Effector CD8-positive, alpha-beta T cell (primary cell): ENCODE data around the gene AFAP1L2.

Source experiments
- DNase-seq: peaks from one replicate; lab custom pipeline; 2025; lab: John Stamatoyannopoulos, UW

The AFAP1L2 gene

GRCh38 chr10:114288424-114289095, 115.7 kb downstream of the AFAP1L2 start:
- no peak for DNase-seq

DNA sequence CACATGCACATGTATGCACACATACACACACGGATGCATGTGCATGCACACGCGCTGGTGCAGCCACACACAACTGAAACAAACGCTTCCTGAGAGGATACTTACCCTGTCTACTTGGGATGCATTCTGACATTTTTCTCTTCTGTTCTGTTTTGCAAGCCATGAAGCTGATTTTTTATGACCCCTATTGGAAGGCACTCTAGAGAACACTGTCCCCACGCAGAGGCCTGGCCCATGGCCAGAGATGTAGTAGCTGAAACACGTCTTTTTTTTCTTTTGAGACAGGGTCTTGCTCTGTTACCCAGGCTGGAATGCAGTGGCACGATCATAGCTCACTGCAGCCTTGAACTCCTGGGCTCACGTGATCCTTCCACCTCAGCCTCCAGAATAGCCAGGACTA, 117.4 kb downstream of the AFAP1L2 start:
- DNase-seq = no peak

DNA sequence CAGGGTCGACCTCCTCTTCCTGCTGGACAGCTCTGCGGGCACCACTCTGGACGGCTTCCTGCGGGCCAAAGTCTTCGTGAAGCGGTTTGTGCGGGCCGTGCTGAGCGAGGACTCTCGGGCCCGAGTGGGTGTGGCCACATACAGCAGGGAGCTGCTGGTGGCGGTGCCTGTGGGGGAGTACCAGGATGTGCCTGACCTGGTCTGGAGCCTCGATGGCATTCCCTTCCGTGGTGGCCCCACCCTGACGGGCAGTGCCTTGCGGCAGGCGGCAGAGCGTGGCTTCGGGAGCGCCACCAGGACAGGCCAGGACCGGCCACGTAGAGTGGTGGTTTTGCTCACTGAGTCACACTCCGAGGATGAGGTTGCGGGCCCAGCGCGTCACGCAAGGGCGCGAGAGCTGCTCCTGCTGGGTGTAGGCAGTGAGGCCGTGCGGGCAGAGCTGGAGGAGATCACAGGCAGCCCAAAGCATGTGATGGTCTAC, 118.3 kb downstream of the AFAP1L2 start:
- DNase-seq = no peak

GRCh38 chr10:114284346-114285071, 119.8 kb downstream of the AFAP1L2 start:
- no peak for DNase-seq

GRCh38 chr10:114283535-114284234, 120.6 kb downstream of the AFAP1L2 start:
- DNase-seq = no peak

DNA sequence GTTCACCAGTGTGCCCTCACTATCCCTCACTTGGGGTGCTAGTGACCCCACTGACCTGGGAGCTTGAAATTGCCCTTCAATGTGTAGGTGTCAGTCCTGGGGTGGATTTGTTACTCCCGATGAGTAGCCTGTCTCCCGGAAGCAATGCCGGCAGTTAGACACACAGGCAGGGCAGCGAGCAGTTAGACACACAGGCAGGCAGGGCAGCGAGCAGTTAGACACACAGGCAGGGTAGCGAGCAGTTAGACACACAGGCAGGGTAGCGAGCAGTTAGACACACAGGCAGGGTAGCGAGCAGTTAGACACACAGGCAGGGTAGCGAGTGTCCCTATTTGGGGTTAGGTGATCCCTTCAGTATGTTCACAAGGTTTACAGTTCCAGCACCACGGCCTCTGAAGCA, 121.2 kb downstream of the AFAP1L2 start:
- no peak for DNase-seq

- DNase-seq = no peak
Observed at GRCh38 chr10:114282526-114282925, 121.8 kb downstream of the AFAP1L2 start.

- DNase-seq = no peak
Observed at GRCh38 chr10:114281461-114281860, 122.8 kb downstream of the AFAP1L2 start.

GRCh38 chr10:114281006-114281405, 123.3 kb downstream of the AFAP1L2 start:
- no peak for DNase-seq

GRCh38 chr10:114279901-114280644, 124.2 kb downstream of the AFAP1L2 start:
- no peak for DNase-seq

GRCh38 chr10:114279289-114279688, 125.0 kb downstream of the AFAP1L2 start:
- DNase-seq = no peak

DNA sequence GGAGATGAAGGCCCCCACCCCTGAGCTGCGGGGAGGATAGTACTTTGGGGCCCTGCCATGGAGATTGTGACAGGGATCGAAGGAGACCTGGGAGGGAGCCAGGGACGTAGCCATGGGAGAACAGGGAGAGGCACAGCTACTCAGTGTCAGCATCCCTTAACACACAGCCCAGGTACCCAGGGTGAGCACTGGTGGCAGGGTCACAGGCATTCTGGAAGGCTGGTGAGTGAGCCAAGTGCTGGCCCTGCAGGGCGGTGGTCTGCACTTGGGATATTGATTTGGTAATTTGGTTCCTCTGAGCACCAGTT, 125.5 kb downstream of the AFAP1L2 start:
- DNase-seq = no peak

DNA sequence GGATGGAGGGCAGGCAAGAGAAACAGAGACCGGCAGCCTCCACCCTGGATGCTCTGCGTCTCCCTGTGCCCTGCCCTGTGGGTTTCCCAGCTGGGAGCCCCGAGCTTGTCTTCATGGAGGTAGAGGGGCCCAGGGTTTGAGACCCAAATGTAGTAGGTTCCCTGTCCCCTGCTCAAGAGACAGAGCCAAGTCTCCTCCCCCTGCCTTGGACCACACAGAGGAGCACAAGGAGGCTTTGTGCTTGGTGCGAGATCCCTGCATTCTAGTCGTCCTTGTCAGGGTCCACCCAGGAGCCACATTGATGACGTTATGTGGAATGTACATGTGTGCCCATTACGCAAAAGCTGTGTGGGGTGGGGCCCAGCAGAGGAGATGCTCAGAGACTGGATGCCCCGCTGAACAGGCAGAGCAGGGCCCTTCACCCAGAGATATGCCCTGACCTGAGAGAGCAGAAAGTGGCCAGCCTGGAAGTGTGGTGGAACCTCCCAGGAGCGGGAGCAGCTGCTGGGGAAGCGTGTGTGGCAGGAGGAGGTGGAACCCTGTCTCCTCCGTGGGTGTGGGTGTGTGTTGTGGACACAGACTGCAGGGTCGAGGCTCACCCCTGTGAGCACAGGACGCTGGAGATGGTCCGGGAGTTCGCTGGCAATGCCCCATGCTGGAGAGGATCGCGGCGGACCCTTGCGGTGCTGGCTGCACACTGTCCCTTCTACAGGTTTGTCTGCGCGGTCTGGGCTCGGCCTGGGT, 126.0 kb downstream of the AFAP1L2 start:
- DNase-seq = no peak

DNA sequence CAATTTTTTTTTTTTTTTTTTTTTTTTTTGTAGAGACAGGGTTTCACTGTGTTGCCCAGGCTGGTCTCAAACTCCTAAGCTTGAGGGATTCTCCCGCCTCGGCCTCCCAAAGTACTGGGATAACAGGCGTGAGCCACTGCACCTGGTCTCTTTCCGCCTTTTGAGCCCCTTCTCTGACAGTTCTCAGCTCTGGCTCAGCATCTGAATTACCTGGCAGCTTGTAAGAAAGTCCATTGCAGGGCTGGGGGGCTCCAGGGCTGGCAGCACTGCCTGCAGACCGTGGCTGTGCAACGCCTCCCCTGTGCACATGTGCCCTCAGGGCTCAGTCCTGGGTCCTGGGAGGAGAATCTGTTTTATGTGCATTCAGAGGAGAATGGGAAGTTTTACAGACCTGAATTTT, 127.6 kb downstream of the AFAP1L2 start:
- DNase-seq = no peak

DNA sequence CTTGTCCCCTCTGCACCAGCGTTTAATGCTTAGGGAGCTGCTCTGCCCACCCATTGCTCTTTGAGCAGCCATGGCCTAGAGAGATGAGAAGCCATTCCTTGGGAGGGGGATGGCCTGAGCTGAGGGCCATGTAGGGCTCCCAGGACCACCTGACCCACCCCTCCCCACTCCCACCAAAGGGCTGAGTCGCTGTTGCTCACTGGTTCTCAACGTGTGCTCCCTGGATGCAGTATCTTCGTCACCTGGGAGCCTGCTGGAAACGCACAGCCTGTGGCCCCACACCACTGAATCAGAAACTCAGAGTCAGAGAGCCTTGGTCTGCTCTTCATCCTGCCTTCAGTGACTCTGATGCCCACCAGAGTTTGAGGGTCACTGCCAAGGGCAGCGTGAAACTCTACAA, 128.2 kb downstream of the AFAP1L2 start:
- DNase-seq = no peak

DNA sequence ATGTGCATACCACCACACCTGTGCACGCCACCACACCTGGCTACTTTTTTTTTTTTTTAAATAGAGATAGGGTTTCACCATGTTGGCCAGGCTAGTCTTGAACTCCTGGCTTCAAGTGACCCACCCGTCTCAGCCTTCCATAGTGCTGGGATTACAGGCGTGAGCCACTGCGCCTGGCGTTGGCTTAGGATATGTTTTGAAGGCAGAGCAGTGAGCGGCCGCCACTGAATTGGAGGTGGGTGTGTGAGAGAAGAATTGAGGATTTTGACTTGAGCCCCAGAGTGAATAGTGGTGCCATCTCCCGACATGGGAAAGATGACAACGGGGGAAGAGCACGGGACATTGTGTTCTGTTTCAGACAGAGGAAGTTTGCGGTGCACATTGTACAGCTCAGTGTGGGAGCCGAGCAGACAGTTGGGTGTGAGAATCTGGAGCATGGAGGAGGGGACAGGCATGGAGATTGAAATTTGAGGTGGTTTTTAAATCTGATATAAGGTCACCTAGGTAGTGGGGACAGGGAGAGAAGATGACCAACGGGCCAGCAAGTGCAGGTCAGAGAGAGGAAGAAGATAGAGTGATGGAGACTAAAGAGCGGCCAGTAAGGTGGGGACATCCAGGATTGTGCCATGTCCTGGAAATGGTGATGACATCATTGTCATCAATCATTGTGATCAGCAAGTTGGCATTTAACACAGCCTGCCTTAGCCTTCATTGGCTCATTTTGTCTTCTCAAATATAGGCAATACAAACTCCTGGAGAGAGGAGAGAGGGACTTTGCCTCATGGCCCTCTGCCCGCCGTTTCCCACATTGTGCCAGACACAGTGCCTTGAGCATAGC, 129.5 kb downstream of the AFAP1L2 start:
- DNase-seq = no peak

DNA sequence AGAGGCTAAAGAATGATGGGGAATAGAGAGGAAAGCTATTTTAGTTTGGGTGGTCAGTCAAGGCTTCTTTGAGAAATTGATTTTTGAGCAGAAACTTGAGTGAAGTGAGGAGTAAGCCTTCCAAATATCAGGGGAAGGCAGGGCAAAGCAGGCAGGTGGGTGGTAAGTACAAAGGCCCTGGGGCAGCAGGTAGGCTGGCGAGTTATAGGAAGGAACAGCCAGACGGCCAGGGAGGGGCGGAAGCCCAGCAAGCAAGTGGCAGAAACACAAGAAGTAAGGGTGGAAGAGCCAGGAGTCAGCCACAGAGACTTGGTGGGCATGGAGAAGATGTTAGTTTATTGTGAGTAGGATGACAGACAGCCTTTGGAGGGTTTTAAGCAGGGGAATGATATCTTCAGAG, 130.4 kb downstream of the AFAP1L2 start:
- DNase-seq = no peak

DNA sequence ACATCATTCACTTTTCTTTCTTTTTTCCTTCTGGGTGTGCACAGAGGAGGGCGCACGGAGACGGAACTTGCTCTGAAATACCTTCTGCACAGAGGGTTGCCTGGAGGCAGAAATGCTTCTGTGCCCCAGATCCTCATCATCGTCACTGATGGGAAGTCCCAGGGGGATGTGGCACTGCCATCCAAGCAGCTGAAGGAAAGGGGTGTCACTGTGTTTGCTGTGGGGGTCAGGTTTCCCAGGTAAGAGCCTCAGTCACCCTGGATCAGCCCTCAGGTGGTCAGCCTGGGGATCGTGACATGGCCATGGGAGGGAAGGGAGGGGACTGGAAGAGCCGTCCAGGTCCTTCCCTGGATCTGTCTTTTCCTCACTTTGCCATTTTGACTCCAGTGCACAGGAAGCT, 131.6 kb downstream of the AFAP1L2 start:
- no peak for DNase-seq

GRCh38 chr10:114271779-114272167, 132.5 kb downstream of the AFAP1L2 start:
- DNase-seq = no peak

DNA sequence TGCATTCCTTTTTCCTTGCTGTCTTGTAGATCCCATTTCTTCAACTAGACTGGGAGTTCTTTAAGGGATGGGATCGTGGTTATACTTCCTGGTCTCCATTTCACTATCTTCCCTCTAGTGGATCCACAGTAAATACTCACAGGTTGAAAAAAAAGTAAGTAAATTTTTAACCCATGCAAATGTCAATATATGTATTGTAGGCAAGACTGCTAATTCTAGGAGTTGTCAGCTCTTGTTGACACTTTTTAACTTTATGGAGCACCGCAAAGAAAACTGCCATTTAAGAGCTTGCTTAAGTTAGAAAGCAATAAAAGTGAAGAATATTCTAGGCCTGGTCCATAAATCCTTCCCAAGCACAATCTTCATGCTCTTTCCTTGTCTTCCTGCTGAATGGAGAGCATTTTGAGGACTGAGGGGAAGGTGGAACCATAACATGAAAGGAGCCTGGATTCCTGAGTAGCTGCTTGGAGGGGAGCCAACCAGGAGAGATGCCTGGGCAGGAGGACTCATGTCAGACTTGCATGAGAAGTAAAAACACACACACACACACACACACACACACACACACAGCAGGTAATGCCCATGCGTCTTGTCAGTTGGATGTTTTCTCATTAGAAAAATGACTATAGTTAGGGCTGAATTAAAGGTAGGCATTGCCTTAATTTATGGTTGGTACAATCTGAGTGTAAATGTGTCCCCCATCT, 133.1 kb downstream of the AFAP1L2 start:
- no peak for DNase-seq
